A549 (cell line): ENCODE measurements around the gene POLR2E. TPM values are rescaled to one million over a fixed set of nuclear protein-coding genes. Genes with fewer than 3 reads are reported as not detected.

Experiments used
- ATAC-seq, 2 experiments: fragments of 200-7000 bp in 1 of 2; fragments of >200 bp in 1 of 2; cut with Nextera tagmentation in 1 of 2; cut with Tn5 transposase in 1 of 2; 3 replicates each; pipeline versions ENCODE4 v1.8.0 to v1.9.1; 2018 to 2020; ENCODE audit warnings: mild to moderate bottlenecking in 1 of 2, moderate library complexity in 1 of 2
- CTCF ChIA-PET: fragments of 300-600 bp; sonication (Branson Sonifier 250); formaldehyde crosslinking; extraction: SDS; loops from one replicate; lab custom pipeline; 2021; ENCODE audit warnings: antibody characterized with exemption, inconsistent platforms; lab: Yijun Ruan, JAX
- POLR2A ChIA-PET: fragments of 350-600 bp; formaldehyde crosslinking; extraction: SDS; loops from one replicate; lab custom pipeline; 2021; ENCODE audit warnings: antibody characterized with exemption, inconsistent platforms; lab: Yijun Ruan, JAX
- DNase-seq, 2 experiments: peaks; one replicate each; pipeline versions ENCODE4 v3.0.0 to v3.0.0-alpha.2; 2011 to 2016; ENCODE audit warnings: low read depth in 1 of 2, low spot score in 1 of 2
- FAIRE-seq: peaks from 2 replicates; lab custom pipeline; 2011; peaks lifted over from hg19 to GRCh38; lab: Jason Lieb, UNC
- H3K27ac ChIP-seq, 2 experiments: fragments of >200 bp; sonication (Bioruptor Twin); formaldehyde crosslinking; 3 replicates each; pipeline ENCODE4 v1.5.1; 2016 to 2017
- H3K4me1 ChIP-seq: fragments of >200 bp; sonication (Bioruptor Twin); formaldehyde crosslinking; 3 replicates; pipeline ENCODE4 v1.6.1; 2016
- H3K4me2 ChIP-seq: fragments of >200 bp; sonication (Bioruptor Twin); formaldehyde crosslinking; 3 replicates; pipeline ENCODE4 v1.6.1; 2016
- H3K4me3 ChIP-seq: fragments of >200 bp; sonication (Bioruptor Twin); formaldehyde crosslinking; 3 replicates; pipeline ENCODE4 v1.5.1; 2016
- H3K9me3 ChIP-seq: fragments of >200 bp; sonication (Bioruptor Twin); formaldehyde crosslinking; 3 replicates; pipeline ENCODE4 v1.6.1; 2016
- CHD2 ChIP-seq: fragments of 150-350 bp; IDR thresholded peaks from 2 replicates; pipeline ENCODE4 v1.6.1; 2014; ENCODE audit warnings: low read length; ENCODE audit not compliant: partially characterized antibody
- EHF ChIP-seq: fragments of 250-450 bp; sonication (Bioruptor Pico); IDR thresholded peaks from 2 replicates; pipeline ENCODE4 v1.5.0; 2020; ENCODE audit warnings: mild to moderate bottlenecking
- FOXS1 ChIP-seq: fragments of 250-450 bp; sonication (Bioruptor Pico); IDR thresholded peaks from 2 replicates; pipeline ENCODE4 v1.5.0; 2020; ENCODE audit warnings: mild to moderate bottlenecking, moderate library complexity
- HDAC2 ChIP-seq: fragments of 200-600 bp; sonication (generic); IDR thresholded peaks from 2 replicates; pipeline ENCODE4 v1.6.1; 2016
- HOXA7 ChIP-seq: fragments of 250-450 bp; sonication (Bioruptor Pico); IDR thresholded peaks from 2 replicates; pipeline ENCODE4 v1.5.0; 2020; ENCODE audit warnings: mild to moderate bottlenecking, moderate library complexity
- HOXB13 ChIP-seq: fragments of 250-450 bp; sonication (Bioruptor Pico); IDR thresholded peaks from 2 replicates; pipeline ENCODE4 v1.5.0; 2020; ENCODE audit warnings: low read depth, mild to moderate bottlenecking, moderate library complexity
- KDM5A ChIP-seq: fragments of 200-600 bp; sonication (generic); IDR thresholded peaks from 2 replicates; pipeline ENCODE4 v1.6.1; 2016; ENCODE audit warnings: antibody characterized with exemption, mild to moderate bottlenecking
- MAFK ChIP-seq: fragments of 450-650 bp; IDR thresholded peaks from 2 replicates; pipeline ENCODE4 v1.6.1; 2014; ENCODE audit not compliant: partially characterized antibody
- MYC ChIP-seq: IDR thresholded peaks from 2 replicates; pipeline ENCODE4 v1.6.1; 2012; ENCODE audit warnings: mild to moderate bottlenecking, inconsistent platforms, low read length, improper control_type of control experiment, borderline replicate concordance
- NR3C1 ChIP-seq: fragments of >200 bp; sonication (Bioruptor Twin); formaldehyde crosslinking; IDR thresholded peaks from 3 replicates; pipeline ENCODE4 v1.6.1; 2017
- POLR2AphosphoS2 ChIP-seq: conservative IDR thresholded peaks from 2 replicates; pipeline ENCODE4 v1.6.1; 2012; ENCODE audit warnings: low read length, improper control_type of control experiment, inconsistent platforms
- RARB ChIP-seq: fragments of 250-450 bp; sonication (Bioruptor Pico); IDR thresholded peaks from 2 replicates; pipeline ENCODE4 v1.8.0; 2021; ENCODE audit warnings: mild to moderate bottlenecking, moderate library complexity
- ZC3H11A ChIP-seq: fragments of 450-650 bp; IDR thresholded peaks from 2 replicates; pipeline ENCODE4 v1.6.1; 2014; ENCODE audit warnings: antibody characterized with exemption, mild to moderate bottlenecking
- ZFP36 ChIP-seq: fragments of 450-650 bp; IDR thresholded peaks from 2 replicates; pipeline ENCODE4 v1.6.1; 2014; ENCODE audit warnings: borderline replicate concordance; ENCODE audit not compliant: partially characterized antibody
- WGBS: methylation state at CpG from one replicate; pipeline ENCODE4 v1.1.6; 2017; ENCODE audit errors: missing lambda C conversion rate; 5-methylcytosine and 5-hydroxymethylcytosine counted together
- polyA plus RNA-seq, 4 experiments: library from polyadenylated mRNA; depleted of rRNA in 3 of 4; stranded (reverse); fragments of >200 nt; fragmentation: RNase III in 1 of 4; extraction: RNeasy Plus Mini Kit Qiagen cat#74134 plus additional on column Dnase treatment in 1 of 4; gene quantifications; 2 replicates in 3 of 4; 3 replicates in 1 of 4; pipeline ENCODE4 v1.2.3, GENCODE V29; 2011 to 2017
- TF ChIP-seq, protein P1 (sequence below): fragments of 150-350 bp; IDR thresholded peaks from 2 replicates; pipeline ENCODE4 v1.6.1; 2014; ENCODE audit warnings: low read depth, mild to moderate bottlenecking, low read length
- TF ChIP-seq, protein P2 (sequence below): IDR thresholded peaks from 2 replicates; pipeline ENCODE4 v1.6.1; 2012; ENCODE audit warnings: low read depth, borderline replicate concordance
- TF ChIP-seq, protein P3 (sequence below): fragments of 250-450 bp; sonication (Bioruptor Pico); IDR thresholded peaks from 2 replicates; pipeline ENCODE4 v1.5.0; 2021; ENCODE audit warnings: mild to moderate bottlenecking, moderate library complexity, borderline replicate concordance
- TF ChIP-seq, protein P4 (sequence below): fragments of 200-600 bp; sonication (generic); IDR thresholded peaks from 2 replicates; pipeline ENCODE4 v1.6.1; 2016; ENCODE audit warnings: antibody characterized with exemption, mild to moderate bottlenecking, moderate library complexity
- TF ChIP-seq, protein P5 (sequence below): fragments of 250-450 bp; sonication (Bioruptor Pico); IDR thresholded peaks from 2 replicates; pipeline ENCODE4 v1.5.0; 2020; ENCODE audit warnings: low read depth, mild to moderate bottlenecking, moderate library complexity
- TF ChIP-seq, protein P6 (sequence below): fragments of 450-650 bp; IDR thresholded peaks from 2 replicates; pipeline ENCODE4 v1.6.1; 2014; ENCODE audit warnings: antibody characterized with exemption

POLR2E gene
- polyA plus RNA-seq, 2 of the 4 experiments (the other 2 are of a cell fraction) = 99.6 to 172 TPM

DNA sequence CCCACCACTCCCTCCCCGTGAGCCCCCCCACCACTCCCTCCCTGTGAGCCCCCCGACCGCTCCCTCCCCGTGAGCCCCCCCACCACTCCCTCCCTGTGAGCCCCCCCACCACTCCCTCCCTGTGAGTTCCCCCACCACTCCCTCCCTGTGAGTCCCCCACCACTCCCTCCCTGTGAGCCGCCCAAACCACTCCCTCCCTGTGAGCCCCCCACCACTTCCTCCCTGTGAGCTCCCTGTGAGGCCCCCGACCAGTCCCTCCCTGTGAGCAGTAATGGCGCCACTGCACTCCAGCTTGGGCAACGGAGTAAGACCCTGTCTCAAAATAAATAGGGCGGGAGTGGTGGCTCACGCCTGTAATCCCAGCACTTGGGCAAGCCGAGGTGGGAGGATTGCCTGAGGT is 45.4 kb downstream of the POLR2E start:
- CTCF ChIA-PET = interaction anchor here (0.6 to 2.8 kb wide), 4 partner anchors 8 to 63 kb away, joined by 3 to 12 read pairs (median 4); partner anchors contain the start of gene GPX4
- H3K9me3 ChIP-seq = no peaks in the 10 kb centered on the region
- no peak for TF ChIP-seq HOXB13 (CRISPR knock-in tag)
- TF ChIP-seq EHF = no peak
- TF ChIP-seq FOXS1 (CRISPR knock-in tag) = no peak
- TF ChIP-seq MAFK = no peak
- TF ChIP-seq ZC3H11A = no peak
- TF ChIP-seq, protein P1, sequence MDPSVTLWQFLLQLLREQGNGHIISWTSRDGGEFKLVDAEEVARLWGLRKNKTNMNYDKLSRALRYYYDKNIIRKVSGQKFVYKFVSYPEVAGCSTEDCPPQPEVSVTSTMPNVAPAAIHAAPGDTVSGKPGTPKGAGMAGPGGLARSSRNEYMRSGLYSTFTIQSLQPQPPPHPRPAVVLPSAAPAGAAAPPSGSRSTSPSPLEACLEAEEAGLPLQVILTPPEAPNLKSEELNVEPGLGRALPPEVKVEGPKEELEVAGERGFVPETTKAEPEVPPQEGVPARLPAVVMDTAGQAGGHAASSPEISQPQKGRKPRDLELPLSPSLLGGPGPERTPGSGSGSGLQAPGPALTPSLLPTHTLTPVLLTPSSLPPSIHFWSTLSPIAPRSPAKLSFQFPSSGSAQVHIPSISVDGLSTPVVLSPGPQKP = no peak
- TF ChIP-seq MYC = no peak
- TF ChIP-seq, protein P2, sequence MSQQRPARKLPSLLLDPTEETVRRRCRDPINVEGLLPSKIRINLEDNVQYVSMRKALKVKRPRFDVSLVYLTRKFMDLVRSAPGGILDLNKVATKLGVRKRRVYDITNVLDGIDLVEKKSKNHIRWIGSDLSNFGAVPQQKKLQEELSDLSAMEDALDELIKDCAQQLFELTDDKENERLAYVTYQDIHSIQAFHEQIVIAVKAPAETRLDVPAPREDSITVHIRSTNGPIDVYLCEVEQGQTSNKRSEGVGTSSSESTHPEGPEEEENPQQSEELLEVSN = no peak
- no peak for TF ChIP-seq RARB (CRISPR knock-in tag)
- TF ChIP-seq, protein P3, sequence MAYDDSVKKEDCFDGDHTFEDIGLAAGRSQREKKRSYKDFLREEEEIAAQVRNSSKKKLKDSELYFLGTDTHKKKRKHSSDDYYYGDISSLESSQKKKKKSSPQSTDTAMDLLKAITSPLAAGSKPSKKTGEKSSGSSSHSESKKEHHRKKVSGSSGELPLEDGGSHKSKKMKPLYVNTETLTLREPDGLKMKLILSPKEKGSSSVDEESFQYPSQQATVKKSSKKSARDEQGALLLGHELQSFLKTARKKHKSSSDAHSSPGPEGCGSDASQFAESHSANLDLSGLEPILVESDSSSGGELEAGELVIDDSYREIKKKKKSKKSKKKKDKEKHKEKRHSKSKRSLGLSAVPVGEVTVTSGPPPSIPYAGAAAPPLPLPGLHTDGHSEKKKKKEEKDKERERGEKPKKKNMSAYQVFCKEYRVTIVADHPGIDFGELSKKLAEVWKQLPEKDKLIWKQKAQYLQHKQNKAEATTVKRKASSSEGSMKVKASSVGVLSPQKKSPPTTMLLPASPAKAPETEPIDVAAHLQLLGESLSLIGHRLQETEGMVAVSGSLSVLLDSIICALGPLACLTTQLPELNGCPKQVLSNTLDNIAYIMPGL = no peak
- TF ChIP-seq, protein P4, sequence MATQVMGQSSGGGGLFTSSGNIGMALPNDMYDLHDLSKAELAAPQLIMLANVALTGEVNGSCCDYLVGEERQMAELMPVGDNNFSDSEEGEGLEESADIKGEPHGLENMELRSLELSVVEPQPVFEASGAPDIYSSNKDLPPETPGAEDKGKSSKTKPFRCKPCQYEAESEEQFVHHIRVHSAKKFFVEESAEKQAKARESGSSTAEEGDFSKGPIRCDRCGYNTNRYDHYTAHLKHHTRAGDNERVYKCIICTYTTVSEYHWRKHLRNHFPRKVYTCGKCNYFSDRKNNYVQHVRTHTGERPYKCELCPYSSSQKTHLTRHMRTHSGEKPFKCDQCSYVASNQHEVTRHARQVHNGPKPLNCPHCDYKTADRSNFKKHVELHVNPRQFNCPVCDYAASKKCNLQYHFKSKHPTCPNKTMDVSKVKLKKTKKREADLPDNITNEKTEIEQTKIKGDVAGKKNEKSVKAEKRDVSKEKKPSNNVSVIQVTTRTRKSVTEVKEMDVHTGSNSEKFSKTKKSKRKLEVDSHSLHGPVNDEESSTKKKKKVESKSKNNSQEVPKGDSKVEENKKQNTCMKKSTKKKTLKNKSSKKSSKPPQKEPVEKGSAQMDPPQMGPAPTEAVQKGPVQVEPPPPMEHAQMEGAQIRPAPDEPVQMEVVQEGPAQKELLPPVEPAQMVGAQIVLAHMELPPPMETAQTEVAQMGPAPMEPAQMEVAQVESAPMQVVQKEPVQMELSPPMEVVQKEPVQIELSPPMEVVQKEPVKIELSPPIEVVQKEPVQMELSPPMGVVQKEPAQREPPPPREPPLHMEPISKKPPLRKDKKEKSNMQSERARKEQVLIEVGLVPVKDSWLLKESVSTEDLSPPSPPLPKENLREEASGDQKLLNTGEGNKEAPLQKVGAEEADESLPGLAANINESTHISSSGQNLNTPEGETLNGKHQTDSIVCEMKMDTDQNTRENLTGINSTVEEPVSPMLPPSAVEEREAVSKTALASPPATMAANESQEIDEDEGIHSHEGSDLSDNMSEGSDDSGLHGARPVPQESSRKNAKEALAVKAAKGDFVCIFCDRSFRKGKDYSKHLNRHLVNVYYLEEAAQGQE = no peak
- TF ChIP-seq, protein P5, sequence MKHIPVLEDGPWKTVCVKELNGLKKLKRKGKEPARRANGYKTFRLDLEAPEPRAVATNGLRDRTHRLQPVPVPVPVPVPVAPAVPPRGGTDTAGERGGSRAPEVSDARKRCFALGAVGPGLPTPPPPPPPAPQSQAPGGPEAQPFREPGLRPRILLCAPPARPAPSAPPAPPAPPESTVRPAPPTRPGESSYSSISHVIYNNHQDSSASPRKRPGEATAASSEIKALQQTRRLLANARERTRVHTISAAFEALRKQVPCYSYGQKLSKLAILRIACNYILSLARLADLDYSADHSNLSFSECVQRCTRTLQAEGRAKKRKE (CRISPR knock-in tag) = no peak
- no peak for TF ChIP-seq HOXA7
- TF ChIP-seq, all 56 proteins: peak for 0
- Histone ChIP-seq H3K4me2 (no peak overlapping the region), H3K27ac (no peak overlapping the region), H3K4me1 (no peaks in the 10 kb centered on the region), H3K4me3 (no peak overlapping the region)
- DNase-seq = no peak
- ATAC-seq = no peak
- FAIRE-seq = no peak
- POLR2A ChIA-PET = no interaction called here
- 57% methylated on average over 4 of the region's 11 CpGs for WGBS

DNA sequence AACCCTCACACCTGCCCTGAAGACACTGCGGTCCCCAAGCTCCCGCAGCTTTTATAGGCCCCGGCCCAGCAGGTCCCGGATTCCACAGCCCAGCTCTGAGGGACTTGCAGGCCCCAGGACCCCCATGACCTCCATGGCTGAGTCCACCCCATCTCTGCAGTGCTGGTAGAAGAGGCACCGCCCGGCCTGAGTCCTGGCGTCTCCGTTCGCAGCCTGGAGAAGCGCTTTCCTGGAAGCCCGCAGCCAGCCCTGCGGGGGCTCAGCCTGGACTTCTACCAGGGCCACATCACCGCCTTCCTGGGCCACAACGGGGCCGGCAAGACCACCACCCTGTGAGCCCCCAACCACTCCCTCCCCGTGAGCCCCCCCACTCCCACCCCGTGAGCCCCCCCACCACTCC is 46.1 kb downstream of the POLR2E start:
- DNase-seq = no peak
- ATAC-seq = no peak
- H3K4me2 ChIP-seq = no peak overlapping the region
- WGBS = 100% methylated on average over 3 of the region's 17 CpGs
- no peak for FAIRE-seq
- TF ChIP-seq CHD2 (no peak), ZFP36 (no peak), HDAC2 (no peak), NR3C1 (no peak), MAFK (no peak), RARB (CRISPR knock-in tag) (no peak), KDM5A (no peak), POLR2AphosphoS2 (no peak)
- TF ChIP-seq, protein P6, sequence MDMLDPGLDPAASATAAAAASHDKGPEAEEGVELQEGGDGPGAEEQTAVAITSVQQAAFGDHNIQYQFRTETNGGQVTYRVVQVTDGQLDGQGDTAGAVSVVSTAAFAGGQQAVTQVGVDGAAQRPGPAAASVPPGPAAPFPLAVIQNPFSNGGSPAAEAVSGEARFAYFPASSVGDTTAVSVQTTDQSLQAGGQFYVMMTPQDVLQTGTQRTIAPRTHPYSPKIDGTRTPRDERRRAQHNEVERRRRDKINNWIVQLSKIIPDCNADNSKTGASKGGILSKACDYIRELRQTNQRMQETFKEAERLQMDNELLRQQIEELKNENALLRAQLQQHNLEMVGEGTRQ = no peak
- POLR2A ChIA-PET = no interaction called here
- no peaks in the 10 kb centered on the region for H3K4me1 ChIP-seq
- H3K4me3 ChIP-seq = no peak overlapping the region
- CTCF ChIA-PET = interaction anchor here (0.7 to 2.8 kb wide), 5 partner anchors 7 to 146 kb away, joined by 3 to 12 read pairs (median 4); no protein-coding TSS in a partner anchor
- H3K27ac ChIP-seq = no peak overlapping the region
- no peaks in the 10 kb centered on the region for H3K9me3 ChIP-seq
